COR-L47 (cell line): ENCODE measurements around the gene SIPA1.

Source experiments
- DNase-seq: peaks from one replicate; lab custom pipeline; 2025; lab: John Stamatoyannopoulos, UW

Gene SIPA1

GRCh38 chr11:65637794-65638419 lies at the start of gene SIPA1:
SIPA1 (plus strand) TSS chr11:65638101; CDS start chr11:65640922, 2,821 bp downstream.
- DNase-seq, result peak; percentile 40

GRCh38 chr11:65588199-65589054 lies 49.5 kb upstream of the SIPA1 start:
- peak; percentile 16 for DNase-seq

GRCh38 chr11:65589444-65590239 lies 48.3 kb upstream of the SIPA1 start:
- DNase-seq, result no peak

GRCh38 chr11:65590240-65590738 lies 47.6 kb upstream of the SIPA1 start:
- peak; percentile 53 for DNase-seq

GRCh38 chr11:65591939-65592857 lies 45.7 kb upstream of the SIPA1 start:
- DNase-seq, result no peak

- no peak for DNase-seq
Observed at GRCh38 chr11:65592858-65593517, 44.9 kb upstream of the SIPA1 start.

GRCh38 chr11:65593518-65594414 lies 44.1 kb upstream of the SIPA1 start:
- DNase-seq, result no peak

GRCh38 chr11:65595131-65595530 lies 42.8 kb upstream of the SIPA1 start:
- DNase-seq, result no peak

- no peak for DNase-seq
Observed at GRCh38 chr11:65595543-65596281, 42.2 kb upstream of the SIPA1 start, which contains the start of gene KCNK7. KCNK7 (minus strand) TSS chr11:65595800; CDS start chr11:65595772, 28 bp downstream.

- no peak for DNase-seq
Observed at GRCh38 chr11:65596520-65596919, 41.4 kb upstream of the SIPA1 start.

- no peak for DNase-seq
Observed at GRCh38 chr11:65598258-65598699, 39.6 kb upstream of the SIPA1 start.

GRCh38 chr11:65599216-65599954 lies 38.5 kb upstream of the SIPA1 start:
- DNase-seq, result no peak

- DNase-seq, result no peak
Observed at GRCh38 chr11:65599955-65600246, 38.0 kb upstream of the SIPA1 start.

GRCh38 chr11:65604258-65604657 lies 33.6 kb upstream of the SIPA1 start:
- DNase-seq, result no peak

GRCh38 chr11:65606876-65607613 lies 30.9 kb upstream of the SIPA1 start:
- no peak for DNase-seq

- no peak for DNase-seq
Observed at GRCh38 chr11:65607614-65608426, 30.1 kb upstream of the SIPA1 start.

GRCh38 chr11:65609229-65609628 lies 28.7 kb upstream of the SIPA1 start:
- DNase-seq, result no peak
